ENCODE results near the gene PIM3. TPM values are rescaled to one million over a fixed set of nuclear protein-coding genes. Genes with fewer than 3 reads are reported as not detected.
A peak's percentile ranks its signal among the peaks of the same experiment; 100 is the strongest.

PIM3 gene
- total and polyA plus RNA-seq, 2 of the 8 experiments (the other 6 are each of a cell fraction or from before 2014, with no cell fraction given) = 22.6 to 30.0 TPM

DNA sequence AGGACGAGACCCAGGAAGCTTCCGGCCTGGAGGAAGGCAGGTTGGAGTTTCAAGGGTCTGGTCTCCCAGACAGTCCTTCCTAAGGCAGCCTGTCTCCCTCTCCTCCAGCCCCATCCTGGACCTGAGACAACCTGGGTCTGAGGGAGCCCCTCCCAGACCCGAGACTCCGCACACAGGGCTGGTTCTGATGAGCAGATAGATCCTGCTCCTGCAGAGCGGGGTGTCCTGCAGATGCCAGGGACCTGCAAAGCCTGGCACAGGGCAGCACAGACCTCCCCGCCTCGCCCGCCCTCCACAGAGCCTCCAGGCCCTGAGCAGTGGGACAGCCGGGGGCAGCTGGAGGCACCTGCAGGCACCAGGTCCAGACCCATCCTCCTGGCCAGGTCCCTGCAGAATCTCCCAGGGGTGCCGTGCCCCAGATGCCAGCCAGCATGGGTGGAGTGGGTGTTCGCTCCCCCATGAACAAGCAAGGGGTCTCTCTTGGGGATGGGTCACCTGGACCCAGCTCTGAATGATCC is 7.8 kb downstream of the PIM3 start:
- no peak overlapping the region for H3K9ac ChIP-seq (replicated peaks in 1 of 4; ENCODE audit: extremely low read depth in 1 of 4, low read depth in 3 of 4, low read length in 3 of 4)
- H3K9me3 ChIP-seq (ENCODE audit: insufficient read depth in 2 of 2, low read depth in 1 of 2, low read length in 1 of 2) = no peaks in the 10 kb centered on the region
- TF ChIP-seq POLR2A (IDR thresholded peaks at IDR 0.05; ENCODE audit: control extremely low read depth in 1 of 2, low read depth in 2 of 2, low read length in 2 of 2) (no peak), E2F6 (IDR thresholded peaks at IDR 0.05) (no peak), SIX5 (IDR thresholded peaks at IDR 0.05; ENCODE audit: low read depth, low read length) (no peak)

More for the DNA sequence above, 7.8 kb downstream of the PIM3 start:
- DNase-seq (ENCODE audit: low read depth in 1 of 2, low spot score in 2 of 2) = peak in 1 of 2 experiments; percentile 46
- Histone ChIP-seq H3K36me3 (ENCODE audit: control insufficient read depth in 2 of 4, insufficient read depth in 4 of 4, low read length in 3 of 4) (peaks cover 2 to 9% (median 4%) of the 10 kb centered on the region in 4 experiments; a peak in 7 of 8 replicates), H3K4me3 (ENCODE audit: extremely low read depth in 1 of 4, insufficient read depth in 2 of 4, low read depth in 3 of 4, low read length in 4 of 4) (no peak overlapping the region), H2BK15ac (ENCODE audit: low read length) (no peak overlapping the region), H3K14ac (ENCODE audit: insufficient read length) (no peak overlapping the region), H3K23me2 (ENCODE audit: low read depth, low read length) (peaks cover 15% of the 10 kb centered on the region; the same call in 1 of the 2 replicates), H2BK12ac (ENCODE audit: low read depth, low read length) (0 out of 2 replicates have a peak overlapping the region, but pooled peaks have one; percentile 50), H3K4me1 (replicated peaks in 1 of 4; ENCODE audit: control insufficient read depth in 3 of 4, insufficient read depth in 4 of 4, low read length in 3 of 4) (peaks cover 0 to 19% (median 7%) of the 10 kb centered on the region in 4 experiments; a peak in 6 of 7 replicates), H2BK120ac (replicated peaks; ENCODE audit: low read depth, low read length) (no peak overlapping the region), H3K79me1 (ENCODE audit: low read depth, low read length) (peaks cover 2% of the 10 kb centered on the region; the same call in 1 of the 2 replicates), H4K5ac (ENCODE audit: insufficient read length, low read depth, low read length) (no peak overlapping the region), H3K27me3 (replicated peaks in 1 of 4; ENCODE audit: control insufficient read depth in 3 of 4, extremely low read depth in 1 of 4, insufficient read depth in 3 of 4, low read length in 3 of 4) (peaks cover 6 to 32% (median 24%) of the 10 kb centered on the region in 4 experiments), H2BK5ac (ENCODE audit: low read depth, low read length) (no peak overlapping the region), H3K27ac (ENCODE audit: low read depth, low read length) (no peak overlapping the region), H4K20me1 (replicated peaks in 1 of 2; ENCODE audit: control insufficient read depth in 1 of 2, insufficient read depth in 2 of 2, low read length in 2 of 2) (peaks cover 5 to 13% of the 10 kb centered on the region in 2 experiments), H3K18ac (ENCODE audit: extremely low read depth, low read length) (no peak overlapping the region), H3K56ac (replicated peaks; ENCODE audit: insufficient read length, low read depth, low read length) (no peak overlapping the region), H3K23ac (ENCODE audit: insufficient read length) (no peak overlapping the region), H3K79me2 (ENCODE audit: control insufficient read depth in 1 of 2, insufficient read depth in 2 of 2, low read length in 2 of 2) (peaks cover 0 to 8% of the 10 kb centered on the region in 2 experiments; a peak in 1 of 4 replicates), H2AK5ac (ENCODE audit: low read depth, low read length) (peak overlapping the region; percentile 39; the same call in 1 of the 2 replicates), H4K8ac (ENCODE audit: extremely low read depth, insufficient read depth, low read length) (no peak overlapping the region), H2AFZ (ENCODE audit: low read length) (no peak overlapping the region), H4K91ac (replicated peaks; ENCODE audit: insufficient read length, low read length) (no peak overlapping the region), H2BK20ac (ENCODE audit: low read length) (no peak overlapping the region), H3K4ac (replicated peaks; ENCODE audit: insufficient read length, low read depth, low read length) (no peak overlapping the region), H3K4me2 (ENCODE audit: insufficient read depth in 1 of 2, low read depth in 2 of 2, low read length in 2 of 2) (no peak overlapping the region)
- CTCF ChIA-PET (ENCODE audit: partially characterized antibody) = interaction anchor here (0.7 to 2.5 kb wide), 5 partner anchors 14 to 62 kb away, joined by 3 to 9 read pairs (median 5); no protein-coding TSS in a partner anchor
- 89% methylated on average over 9 of the region's 11 CpGs; no CpG with 5 or more reads in 1 of the 2 experiments for WGBS, 2 experiments (ENCODE audit: extremely low coverage in 1 of 2, insufficient coverage in 1 of 2, insufficient read length in 1 of 2, insufficient replicate concordance in 2 of 2, low coverage in 1 of 2, low lambda C conversion rate in 2 of 2, missing lambda C conversion rate in 1 of 2)
- FAIRE-seq = no peak
- POLR2A ChIA-PET (ENCODE audit: partially characterized antibody) = interaction anchor here (1.2 kb wide), 2 partner anchors 9 to 32 kb away, joined by 4 read pairs; no protein-coding TSS in a partner anchor

Data from H1 (cell line).